ENCODE results near the gene ST6GALNAC2.

DNA sequence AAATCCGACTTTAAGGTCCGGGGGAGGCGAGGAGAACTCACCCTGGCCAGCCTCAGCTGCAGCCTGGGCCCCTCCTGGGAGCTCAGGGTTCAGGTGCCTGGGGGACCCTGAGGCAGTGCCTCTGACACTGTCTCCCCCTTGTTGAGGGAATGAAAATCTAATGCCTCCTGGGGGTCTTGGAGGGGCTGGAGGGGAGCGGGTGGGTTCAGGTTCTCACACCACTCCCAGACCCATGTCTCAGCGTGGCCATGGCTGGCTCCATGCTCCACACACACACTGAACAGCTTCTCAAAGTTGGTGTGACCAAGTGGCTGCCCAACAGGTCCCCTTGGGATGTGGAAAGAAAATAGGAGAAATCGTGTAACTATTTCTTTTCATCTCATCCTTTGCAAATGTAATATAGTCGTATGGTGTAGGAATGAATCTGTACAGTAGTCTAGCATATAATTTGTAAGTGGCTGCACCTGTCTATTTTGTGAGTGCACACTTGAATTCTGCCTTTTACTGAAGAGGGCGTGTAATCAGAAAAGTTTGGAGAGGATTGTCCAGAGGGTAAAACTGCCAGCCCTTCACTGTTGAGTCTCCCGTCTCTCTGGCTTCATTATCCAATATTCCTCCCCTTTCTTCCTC is 46.6 kb downstream of the ST6GALNAC2 start:
- TF ChIP-seq, protein P1, sequence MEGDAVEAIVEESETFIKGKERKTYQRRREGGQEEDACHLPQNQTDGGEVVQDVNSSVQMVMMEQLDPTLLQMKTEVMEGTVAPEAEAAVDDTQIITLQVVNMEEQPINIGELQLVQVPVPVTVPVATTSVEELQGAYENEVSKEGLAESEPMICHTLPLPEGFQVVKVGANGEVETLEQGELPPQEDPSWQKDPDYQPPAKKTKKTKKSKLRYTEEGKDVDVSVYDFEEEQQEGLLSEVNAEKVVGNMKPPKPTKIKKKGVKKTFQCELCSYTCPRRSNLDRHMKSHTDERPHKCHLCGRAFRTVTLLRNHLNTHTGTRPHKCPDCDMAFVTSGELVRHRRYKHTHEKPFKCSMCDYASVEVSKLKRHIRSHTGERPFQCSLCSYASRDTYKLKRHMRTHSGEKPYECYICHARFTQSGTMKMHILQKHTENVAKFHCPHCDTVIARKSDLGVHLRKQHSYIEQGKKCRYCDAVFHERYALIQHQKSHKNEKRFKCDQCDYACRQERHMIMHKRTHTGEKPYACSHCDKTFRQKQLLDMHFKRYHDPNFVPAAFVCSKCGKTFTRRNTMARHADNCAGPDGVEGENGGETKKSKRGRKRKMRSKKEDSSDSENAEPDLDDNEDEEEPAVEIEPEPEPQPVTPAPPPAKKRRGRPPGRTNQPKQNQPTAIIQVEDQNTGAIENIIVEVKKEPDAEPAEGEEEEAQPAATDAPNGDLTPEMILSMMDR (IDR thresholded peaks at IDR 0.05) = no peak
- no peak for TF ChIP-seq POLR2A (IDR thresholded peaks at IDR 0.05)
